ENCODE data around the gene MTM1.

DNA sequence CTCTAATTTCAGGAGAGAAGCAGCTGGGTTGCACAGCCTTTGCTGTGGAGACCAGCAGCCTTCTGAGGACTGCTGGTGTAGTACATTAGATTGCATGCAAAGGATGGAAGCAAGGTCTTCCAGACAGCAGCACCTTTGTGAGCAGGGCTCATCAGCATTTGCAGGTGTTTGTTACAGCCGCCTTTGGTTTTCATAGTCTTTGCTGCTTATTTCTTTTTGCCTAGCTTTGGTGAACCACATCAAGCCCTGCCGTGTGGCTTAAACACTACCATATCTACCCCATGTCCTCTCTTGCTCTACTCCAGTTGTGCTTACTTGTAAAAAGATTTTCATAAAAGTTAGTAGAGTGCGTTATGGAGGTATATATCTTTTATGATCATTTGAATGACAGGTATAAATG lies 57.5 kb downstream of the MTM1 start:
- TF ChIP-seq, protein P1, sequence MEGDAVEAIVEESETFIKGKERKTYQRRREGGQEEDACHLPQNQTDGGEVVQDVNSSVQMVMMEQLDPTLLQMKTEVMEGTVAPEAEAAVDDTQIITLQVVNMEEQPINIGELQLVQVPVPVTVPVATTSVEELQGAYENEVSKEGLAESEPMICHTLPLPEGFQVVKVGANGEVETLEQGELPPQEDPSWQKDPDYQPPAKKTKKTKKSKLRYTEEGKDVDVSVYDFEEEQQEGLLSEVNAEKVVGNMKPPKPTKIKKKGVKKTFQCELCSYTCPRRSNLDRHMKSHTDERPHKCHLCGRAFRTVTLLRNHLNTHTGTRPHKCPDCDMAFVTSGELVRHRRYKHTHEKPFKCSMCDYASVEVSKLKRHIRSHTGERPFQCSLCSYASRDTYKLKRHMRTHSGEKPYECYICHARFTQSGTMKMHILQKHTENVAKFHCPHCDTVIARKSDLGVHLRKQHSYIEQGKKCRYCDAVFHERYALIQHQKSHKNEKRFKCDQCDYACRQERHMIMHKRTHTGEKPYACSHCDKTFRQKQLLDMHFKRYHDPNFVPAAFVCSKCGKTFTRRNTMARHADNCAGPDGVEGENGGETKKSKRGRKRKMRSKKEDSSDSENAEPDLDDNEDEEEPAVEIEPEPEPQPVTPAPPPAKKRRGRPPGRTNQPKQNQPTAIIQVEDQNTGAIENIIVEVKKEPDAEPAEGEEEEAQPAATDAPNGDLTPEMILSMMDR (IDR thresholded peaks at IDR 0.05; ENCODE audit: poor library complexity): no peak
- TF ChIP-seq EZH2 (IDR thresholded peaks at IDR 0.05; ENCODE audit: borderline replicate concordance): no peak

Data from hepatocyte (in vitro differentiated cells).